ENCODE data around the gene CBLC. TPM values are rescaled to one million over a fixed set of nuclear protein-coding genes. Genes with fewer than 3 reads are reported as not detected.

CBLC gene
- total and polyA plus RNA-seq, 2 donors from 2014 or later: 8.2 to 11.5 TPM

DNA sequence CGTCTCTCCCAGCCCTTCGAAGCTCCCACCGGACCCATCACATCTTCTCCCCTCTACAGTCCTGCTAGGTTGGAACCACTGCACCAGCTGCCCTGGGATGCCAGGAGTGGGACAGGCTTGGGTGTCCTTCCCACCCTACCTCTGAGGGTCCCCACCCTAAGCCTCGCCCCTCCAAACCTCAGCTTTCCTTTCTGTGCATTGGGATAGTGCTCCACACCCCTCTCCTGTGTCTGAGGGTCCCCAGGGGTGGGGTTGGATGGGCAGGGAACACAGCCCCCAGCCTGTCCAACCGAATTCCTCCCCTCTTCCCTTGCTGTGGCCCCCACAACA, 31.1 kb upstream of the CBLC start:
- H3K36me3 ChIP-seq (ENCODE audit: control insufficient read depth in 2 of 3, insufficient read depth in 3 of 3, low read length in 3 of 3): peaks cover 0 to 3% (median 0%) of the 10 kb centered on the region in 3 donors
- H3K4me1 ChIP-seq (ENCODE audit: control insufficient read depth in 2 of 3, insufficient read depth in 2 of 3, low read depth in 1 of 3, low read length in 3 of 3): peaks cover 0 to 38% (median 18%) of the 10 kb centered on the region in 3 donors
- intact Hi-C loops (cut with DNase I): no loop called here
- peak overlapping the region; percentile 88 to 96 for H3K27ac ChIP-seq (ENCODE audit: low read depth in 2 of 2, low read length in 2 of 2)
- no peaks in the 10 kb centered on the region for H3K27me3 ChIP-seq (ENCODE audit: control insufficient read depth, insufficient read depth, low read length)
- peak overlapping the region in 1 of 3 donors; percentile 43 for H3K4me3 ChIP-seq (ENCODE audit: low read length in 3 of 3)
- peak overlapping the region in 1 of 3 donors; percentile 73 for H3K9ac ChIP-seq (ENCODE audit: low read length in 3 of 3)
- FAIRE-seq: no peak
- peak in 2 of 5 donors; percentile 50 to 69 for DNase-seq
- TF ChIP-seq, protein P1, sequence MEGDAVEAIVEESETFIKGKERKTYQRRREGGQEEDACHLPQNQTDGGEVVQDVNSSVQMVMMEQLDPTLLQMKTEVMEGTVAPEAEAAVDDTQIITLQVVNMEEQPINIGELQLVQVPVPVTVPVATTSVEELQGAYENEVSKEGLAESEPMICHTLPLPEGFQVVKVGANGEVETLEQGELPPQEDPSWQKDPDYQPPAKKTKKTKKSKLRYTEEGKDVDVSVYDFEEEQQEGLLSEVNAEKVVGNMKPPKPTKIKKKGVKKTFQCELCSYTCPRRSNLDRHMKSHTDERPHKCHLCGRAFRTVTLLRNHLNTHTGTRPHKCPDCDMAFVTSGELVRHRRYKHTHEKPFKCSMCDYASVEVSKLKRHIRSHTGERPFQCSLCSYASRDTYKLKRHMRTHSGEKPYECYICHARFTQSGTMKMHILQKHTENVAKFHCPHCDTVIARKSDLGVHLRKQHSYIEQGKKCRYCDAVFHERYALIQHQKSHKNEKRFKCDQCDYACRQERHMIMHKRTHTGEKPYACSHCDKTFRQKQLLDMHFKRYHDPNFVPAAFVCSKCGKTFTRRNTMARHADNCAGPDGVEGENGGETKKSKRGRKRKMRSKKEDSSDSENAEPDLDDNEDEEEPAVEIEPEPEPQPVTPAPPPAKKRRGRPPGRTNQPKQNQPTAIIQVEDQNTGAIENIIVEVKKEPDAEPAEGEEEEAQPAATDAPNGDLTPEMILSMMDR (IDR thresholded peaks at IDR 0.05; ENCODE audit: borderline replicate concordance, extremely low read depth, insufficient read depth): no peak
- no peaks in the 10 kb centered on the region for H3K9me3 ChIP-seq (ENCODE audit: control insufficient read depth in 2 of 3, insufficient read depth in 1 of 3, low read length in 3 of 3)

DNA sequence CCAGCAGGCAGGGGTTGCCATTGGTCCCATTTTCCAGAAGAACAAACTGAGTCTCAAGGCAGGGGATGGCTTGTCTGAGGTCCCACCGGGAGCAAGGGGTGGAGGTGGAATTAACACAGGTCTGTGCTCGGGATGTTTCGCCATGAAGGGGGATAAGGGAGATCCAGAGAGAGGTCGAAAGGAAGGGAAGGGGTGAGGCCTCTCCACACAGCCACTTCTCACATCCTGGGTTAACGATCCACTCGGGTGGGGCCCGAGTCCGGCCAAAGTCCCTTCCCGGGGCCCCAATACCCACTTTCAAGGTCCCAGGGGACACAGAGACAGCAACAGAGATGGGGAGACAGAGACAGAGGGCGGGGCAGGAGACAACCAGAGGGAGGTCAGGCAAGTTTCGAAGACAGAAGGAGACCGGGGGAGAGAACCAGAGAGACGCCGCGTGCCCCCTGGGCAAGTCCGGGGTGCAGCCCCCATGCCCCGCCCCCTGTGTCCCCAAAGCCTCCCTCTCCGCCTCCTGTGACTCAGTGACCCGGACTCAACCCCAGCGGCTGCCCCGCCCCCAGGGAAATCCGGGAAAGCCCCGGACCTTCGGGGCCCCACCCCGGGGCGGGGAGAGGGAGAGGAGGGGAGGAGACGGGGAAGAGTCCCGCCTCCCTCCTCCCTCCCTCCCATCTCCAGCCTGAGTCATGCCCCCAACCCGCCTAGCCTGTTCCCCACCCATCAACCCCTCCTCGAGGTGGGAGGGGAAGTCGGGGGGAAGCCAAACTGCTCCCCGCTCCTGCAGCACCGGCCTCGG, 30.5 kb upstream of the CBLC start:
- H3K4me1 ChIP-seq (ENCODE audit: control insufficient read depth in 2 of 3, insufficient read depth in 2 of 3, low read depth in 1 of 3, low read length in 3 of 3): peaks cover 0 to 36% (median 19%) of the 10 kb centered on the region in 3 donors

DNA sequence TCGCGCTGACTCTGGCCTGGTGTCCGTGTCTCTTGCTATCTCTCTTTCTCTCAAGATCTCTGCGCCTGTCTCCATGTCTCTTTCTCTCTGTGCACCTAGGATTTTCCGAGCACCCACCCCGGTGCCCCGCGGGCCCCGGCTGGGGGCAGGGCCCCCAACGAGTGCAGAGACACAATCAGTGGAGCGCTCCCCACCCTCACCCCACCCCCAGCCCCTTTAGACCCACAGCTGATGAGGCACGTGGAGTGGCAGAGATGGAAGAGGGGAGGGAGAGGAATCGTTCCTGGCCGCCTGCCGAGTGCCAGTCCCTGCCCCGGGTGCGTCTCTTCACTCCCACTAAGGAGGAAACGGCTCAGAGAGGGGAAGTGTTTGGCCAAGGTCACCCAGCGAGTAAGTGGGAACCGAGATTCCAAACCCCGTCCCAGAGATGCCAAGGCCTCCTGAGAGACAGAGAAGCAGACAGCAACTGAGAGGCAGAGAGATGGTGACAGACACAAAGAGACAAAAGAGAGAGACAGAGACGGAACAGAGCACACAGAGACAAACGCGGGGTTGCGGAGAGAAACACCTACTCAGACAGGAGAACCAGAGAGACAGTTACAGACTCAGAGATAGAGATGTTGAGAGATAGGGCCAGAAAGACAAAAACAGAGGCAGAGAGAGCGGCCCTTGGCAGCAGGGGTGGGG, 29.8 kb upstream of the CBLC start:
- Histone ChIP-seq H3K4me1 (ENCODE audit: control insufficient read depth in 2 of 3, insufficient read depth in 2 of 3, low read depth in 1 of 3, low read length in 3 of 3) (peaks cover 0 to 36% (median 22%) of the 10 kb centered on the region in 3 donors), H3K4me3 (ENCODE audit: low read length in 3 of 3) (peak overlapping the region; percentile 70 to 88 (median 71)), H3K27me3 (ENCODE audit: control insufficient read depth, insufficient read depth, low read length) (no peaks in the 10 kb centered on the region), H3K27ac (ENCODE audit: low read depth in 2 of 2, low read length in 2 of 2) (peak overlapping the region; percentile 95 to 96), H3K9ac (ENCODE audit: low read length in 3 of 3) (peak overlapping the region; percentile 53 to 87 (median 84)), H3K9me3 (ENCODE audit: control insufficient read depth in 2 of 3, insufficient read depth in 1 of 3, low read length in 3 of 3) (no peaks in the 10 kb centered on the region), H3K36me3 (ENCODE audit: control insufficient read depth in 2 of 3, insufficient read depth in 3 of 3, low read length in 3 of 3) (peaks cover 0 to 9% (median 6%) of the 10 kb centered on the region in 3 donors)
- TF ChIP-seq, protein P1 (IDR thresholded peaks at IDR 0.05; ENCODE audit: borderline replicate concordance, extremely low read depth, insufficient read depth): no peak
- DNase-seq (peak in 3 of 5 donors; percentile 53 to 93 (median 60)), FAIRE-seq (no peak)
- intact Hi-C loops (cut with DNase I): no loop called here

More for the DNA sequence above, 30.5 kb upstream of the CBLC start:
- DNase-seq (peak; percentile 80 to 98 (median 89)), FAIRE-seq (no peak)
- intact Hi-C loops (cut with DNase I): no loop called here
- H3K9ac ChIP-seq (ENCODE audit: low read length in 3 of 3): peak overlapping the region in 1 of 3 donors; percentile 87
- peak overlapping the region; percentile 50 to 88 (median 71) for H3K4me3 ChIP-seq (ENCODE audit: low read length in 3 of 3)
- H3K27me3 ChIP-seq (ENCODE audit: control insufficient read depth, insufficient read depth, low read length): no peaks in the 10 kb centered on the region
- H3K9me3 ChIP-seq (ENCODE audit: control insufficient read depth in 2 of 3, insufficient read depth in 1 of 3, low read length in 3 of 3): no peaks in the 10 kb centered on the region
- TF ChIP-seq, protein P1 (IDR thresholded peaks at IDR 0.05; ENCODE audit: borderline replicate concordance, extremely low read depth, insufficient read depth): no peak
- peak overlapping the region; percentile 95 to 96 for H3K27ac ChIP-seq (ENCODE audit: low read depth in 2 of 2, low read length in 2 of 2)
- H3K36me3 ChIP-seq (ENCODE audit: control insufficient read depth in 2 of 3, insufficient read depth in 3 of 3, low read length in 3 of 3): peaks cover 0 to 3% (median 0%) of the 10 kb centered on the region in 3 donors
